ENCODE measurements around the gene HELZ. TPM values are rescaled to one million over a fixed set of nuclear protein-coding genes. Genes with fewer than 3 reads are reported as not detected.

Gene HELZ
- total and polyA plus RNA-seq, 2 donors (not counting 1 experiment from before 2014, with no cell fraction given): 18.9 to 28.1 TPM

- Histone ChIP-seq H4K20me1 (ENCODE audit: control insufficient read depth, extremely low read depth, insufficient read depth, low read length) (no peaks in the 10 kb centered on the region), H3K36me3 (ENCODE audit: control insufficient read depth, insufficient read depth, low read length) (peaks cover 2% of the 10 kb centered on the region), H3K27ac (ENCODE audit: insufficient read depth, low read length) (no peak overlapping the region), H3K4me1 (ENCODE audit: control insufficient read depth, extremely low read depth, insufficient read depth, low read length) (no peaks in the 10 kb centered on the region), H3K9me3 (ENCODE audit: control insufficient read depth, insufficient read depth, low read depth, low read length) (no peaks in the 10 kb centered on the region), H3K79me2 (ENCODE audit: control insufficient read depth, insufficient read depth, low read length) (no peaks in the 10 kb centered on the region), H3K27me3 (ENCODE audit: control insufficient read depth, insufficient read depth, low read length) (no peaks in the 10 kb centered on the region), H3K4me2 (ENCODE audit: extremely low read depth, insufficient read depth, low read length) (no peak overlapping the region), H3K9ac (ENCODE audit: insufficient read depth, low read length) (no peak overlapping the region), H2AFZ (ENCODE audit: low read length) (no peak overlapping the region), H3K4me3 (replicated peaks in 1 of 4; ENCODE audit: control extremely low read depth in 1 of 4, insufficient read depth in 1 of 4, low read depth in 3 of 4, low read length in 4 of 4) (no peak overlapping the region)
- no peak for DNase-seq (ENCODE audit: low read depth in 2 of 2)
- TF ChIP-seq EZH2 (IDR thresholded peaks at IDR 0.05; ENCODE audit: low read length, missing control alignments): no peak
- no peak for TF ChIP-seq CTCF (conservative IDR thresholded peaks at IDR 0.05 in 1 of 2, IDR thresholded peaks at IDR 0.05 in 1 of 2; ENCODE audit: low read depth in 1 of 2, low read length in 2 of 2)
Measured at GRCh38 chr17:67125924-67126323, 119.1 kb downstream of the HELZ start.

- Histone ChIP-seq H3K4me2 (ENCODE audit: extremely low read depth, insufficient read depth, low read length) (no peak overlapping the region), H3K27me3 (ENCODE audit: control insufficient read depth, insufficient read depth, low read length) (no peaks in the 10 kb centered on the region), H2AFZ (ENCODE audit: low read length) (no peak overlapping the region), H4K20me1 (ENCODE audit: control insufficient read depth, extremely low read depth, insufficient read depth, low read length) (no peaks in the 10 kb centered on the region), H3K9ac (ENCODE audit: insufficient read depth, low read length) (no peak overlapping the region), H3K4me1 (ENCODE audit: control insufficient read depth, extremely low read depth, insufficient read depth, low read length) (no peaks in the 10 kb centered on the region), H3K9me3 (ENCODE audit: control insufficient read depth, insufficient read depth, low read depth, low read length) (no peaks in the 10 kb centered on the region), H3K36me3 (ENCODE audit: control insufficient read depth, insufficient read depth, low read length) (peaks cover 2% of the 10 kb centered on the region), H3K4me3 (replicated peaks in 1 of 4; ENCODE audit: control extremely low read depth in 1 of 4, insufficient read depth in 1 of 4, low read depth in 3 of 4, low read length in 4 of 4) (no peak overlapping the region), H3K79me2 (ENCODE audit: control insufficient read depth, insufficient read depth, low read length) (no peaks in the 10 kb centered on the region), H3K27ac (ENCODE audit: insufficient read depth, low read length) (no peak overlapping the region)
- peak in 1 of 2 donors; percentile 38 for DNase-seq (ENCODE audit: low read depth in 2 of 2)
- TF ChIP-seq CTCF (conservative IDR thresholded peaks at IDR 0.05 in 1 of 2, IDR thresholded peaks at IDR 0.05 in 1 of 2; ENCODE audit: low read depth in 1 of 2, low read length in 2 of 2): no peak
- TF ChIP-seq EZH2 (IDR thresholded peaks at IDR 0.05; ENCODE audit: low read length, missing control alignments): no peak
Measured at GRCh38 chr17:67125417-67125816, 119.6 kb downstream of the HELZ start.

GRCh38 chr17:67124450-67125148 lies 120.4 kb downstream of the HELZ start:
- Histone ChIP-seq H3K27me3 (ENCODE audit: control insufficient read depth, insufficient read depth, low read length) (no peaks in the 10 kb centered on the region), H3K9ac (ENCODE audit: insufficient read depth, low read length) (no peak overlapping the region), H3K4me3 (replicated peaks in 1 of 4; ENCODE audit: control extremely low read depth in 1 of 4, insufficient read depth in 1 of 4, low read depth in 3 of 4, low read length in 4 of 4) (no peak overlapping the region), H3K4me2 (ENCODE audit: extremely low read depth, insufficient read depth, low read length) (no peak overlapping the region), H4K20me1 (ENCODE audit: control insufficient read depth, extremely low read depth, insufficient read depth, low read length) (no peaks in the 10 kb centered on the region), H3K9me3 (ENCODE audit: control insufficient read depth, insufficient read depth, low read depth, low read length) (no peaks in the 10 kb centered on the region), H3K36me3 (ENCODE audit: control insufficient read depth, insufficient read depth, low read length) (peaks cover 5% of the 10 kb centered on the region), H3K79me2 (ENCODE audit: control insufficient read depth, insufficient read depth, low read length) (no peaks in the 10 kb centered on the region), H2AFZ (ENCODE audit: low read length) (no peak overlapping the region), H3K4me1 (ENCODE audit: control insufficient read depth, extremely low read depth, insufficient read depth, low read length) (no peaks in the 10 kb centered on the region), H3K27ac (ENCODE audit: insufficient read depth, low read length) (no peak overlapping the region)
- no peak for DNase-seq (ENCODE audit: low read depth in 2 of 2)
- TF ChIP-seq CTCF (conservative IDR thresholded peaks at IDR 0.05 in 1 of 2, IDR thresholded peaks at IDR 0.05 in 1 of 2; ENCODE audit: low read depth in 1 of 2, low read length in 2 of 2) (no peak), EZH2 (IDR thresholded peaks at IDR 0.05; ENCODE audit: low read length, missing control alignments) (no peak)

All from fibroblast of lung (primary cell).